B cell (primary cell): ENCODE measurements around the gene ACOXL. TPM values are rescaled to one million over a fixed set of nuclear protein-coding genes. Genes with fewer than 3 reads are reported as not detected.

ENCODE experiments used
- ATAC-seq: fragments of 200-7000 bp; cut with Tn5 transposase; one replicate; pipeline ENCODE4 v1.10.0; 2021; ENCODE audit warnings: low read depth, mild to moderate bottlenecking, moderate number of reproducible peaks, moderate library complexity
- CTCF ChIA-PET: fragments of 350-600 bp; sonication (Branson Sonifier 250); formaldehyde crosslinking; loops from one replicate; lab custom pipeline; 2021; ENCODE audit warnings: antibody characterized with exemption, inconsistent platforms; lab: Charles Lee
- POLR2A ChIA-PET: fragments of 350-600 bp; sonication (Branson Sonifier 250); formaldehyde crosslinking; loops from one replicate; lab custom pipeline; 2021; ENCODE audit warnings: antibody characterized with exemption; lab: Charles Lee
- DNase-seq: peaks from one replicate; pipeline ENCODE4 v3.0.0; 2013
- H2AFZ ChIP-seq: 2 replicates; pipeline ENCODE4 v1.6.1; 2012; ENCODE audit warnings: mild to moderate bottlenecking, low read depth, low read length; ENCODE audit not compliant: insufficient read depth, poor library complexity, severe bottlenecking
- H3K27ac ChIP-seq, 2 donors: 1 replicate in 1 of 2; 2 replicates in 1 of 2; pipeline ENCODE4 v1.5.1; 2012 to 2013; ENCODE audit warnings: low read length in 2 of 2, mild to moderate bottlenecking in 2 of 2, moderate library complexity in 1 of 2
- H3K27me3 ChIP-seq, 4 experiments: fragments of 200-600 bp in 1 of 4; sonication (generic) in 1 of 4; replicated peaks in 1 of 4; 1 replicate in 2 of 4; 2 replicates in 2 of 4; pipeline versions ENCODE4 v1.6.1 to v1.7.0; 2013 to 2016; ENCODE audit warnings: low read length in 3 of 4, mild to moderate bottlenecking in 2 of 4, mixed read lengths in 1 of 4, moderate library complexity in 1 of 4; ENCODE audit not compliant: insufficient read depth in 4 of 4, control insufficient read depth in 3 of 4; ENCODE audit errors: control extremely low read depth in 1 of 4
- H3K36me3 ChIP-seq, 2 experiments: replicated peaks in 1 of 2; 1 replicate in 1 of 2; 2 replicates in 1 of 2; pipeline versions ENCODE4 v1.6.1 to v1.7.1; 2013; ENCODE audit warnings: low read length in 1 of 2; ENCODE audit not compliant: insufficient read depth in 2 of 2, control insufficient read depth in 1 of 2; ENCODE audit errors: control extremely low read depth in 1 of 2, extremely low read depth in 1 of 2
- H3K4me1 ChIP-seq, 2 donors: fragments of 200-600 bp in 1 of 2; sonication (generic) in 1 of 2; 1 replicate in 1 of 2; 2 replicates in 1 of 2; pipeline versions ENCODE4 v1.5.1 to v1.6.1; 2013 to 2017; ENCODE audit warnings: low read length in 2 of 2; ENCODE audit not compliant: control insufficient read depth in 2 of 2, insufficient read depth in 2 of 2
- H3K4me2 ChIP-seq: replicated peaks from 2 replicates; pipeline ENCODE3; 2012; ENCODE audit warnings: mild to moderate bottlenecking, low read depth, low read length; ENCODE audit not compliant: poor library complexity, severe bottlenecking
- H3K4me3 ChIP-seq, 5 experiments: fragments of 200-600 bp in 1 of 5; sonication (generic) in 1 of 5; 1 replicate in 3 of 5; 2 replicates in 2 of 5; pipeline versions ENCODE4 v1.5.1 to v1.7.0; 2011 to 2016; ENCODE audit warnings: low read length in 4 of 5, mild to moderate bottlenecking in 4 of 5, low read depth in 2 of 5, control low read depth in 1 of 5, moderate library complexity in 1 of 5; ENCODE audit not compliant: insufficient read depth in 1 of 5; ENCODE audit errors: control extremely low read depth in 1 of 5, extremely low read depth in 1 of 5
- H3K79me2 ChIP-seq: fragments of 200-600 bp; sonication (generic); one replicate; pipeline ENCODE4 v1.6.0; 2016; ENCODE audit warnings: low read length; ENCODE audit not compliant: control insufficient read depth, insufficient read depth
- H3K9ac ChIP-seq: fragments of 200-600 bp; sonication (generic); 2 replicates; pipeline ENCODE4 v1.6.1; 2017; ENCODE audit warnings: mild to moderate bottlenecking, low read length, moderate library complexity
- H3K9me3 ChIP-seq, 3 donors: one replicate each; pipeline versions ENCODE4 v1.6.1 to v1.7.1; 2013; ENCODE audit warnings: low read length in 2 of 3; ENCODE audit not compliant: control insufficient read depth in 2 of 3, insufficient read depth in 1 of 3; ENCODE audit errors: control extremely low read depth in 1 of 3
- H4K20me1 ChIP-seq: 2 replicates; pipeline ENCODE4 v1.6.0; 2012; ENCODE audit warnings: mild to moderate bottlenecking, low read length; ENCODE audit not compliant: insufficient read depth, control insufficient read depth, poor library complexity, severe bottlenecking
- H3K27ac Mint-ChIP-seq: one replicate; pipeline ENCODE4 v1.8.0; 2021; ENCODE audit warnings: mixed read lengths
- H3K27me3 Mint-ChIP-seq: one replicate; pipeline ENCODE4 v1.8.0; 2021; ENCODE audit warnings: mixed read lengths
- H3K4me1 Mint-ChIP-seq: one replicate; pipeline ENCODE4 v1.8.0; 2021; ENCODE audit warnings: mixed read lengths
- H3K4me3 Mint-ChIP-seq: one replicate; pipeline ENCODE4 v1.8.0; 2021; ENCODE audit warnings: mixed read lengths
- H3K9me3 Mint-ChIP-seq: one replicate; pipeline ENCODE4 v1.8.0; 2022; ENCODE audit warnings: mixed read lengths; ENCODE audit not compliant: insufficient read depth
- EZH2 ChIP-seq: IDR thresholded peaks from 2 replicates; pipeline ENCODE4 v1.6.1; 2012; ENCODE audit warnings: borderline replicate concordance, low read depth, mild to moderate bottlenecking, moderate library complexity, low read length; ENCODE audit not compliant: insufficient read depth, poor library complexity, severe bottlenecking
- WGBS: methylation state at CpG from one replicate; pipeline ENCODE4 v1.1.5; 2013; ENCODE audit warnings: missing lambda C conversion rate; ENCODE audit not compliant: insufficient coverage; 5-methylcytosine and 5-hydroxymethylcytosine counted together
- intact Hi-C: fragments of 100-400 bp; cut with micrococcal nuclease; formaldehyde crosslinking; loops from one replicate; pipeline ENCODE4 v1.10.0; 2022
- polyA plus RNA-seq: library from polyadenylated mRNA; depleted of rRNA; stranded (reverse); fragments of >200 nt; gene quantifications from 2 replicates; pipeline ENCODE4 v1.2.3, GENCODE V29; 2012
- total RNA-seq, 2 donors: library from RNA; stranded (reverse); fragments of 120-200 nt in 1 of 2; gene quantifications; 1 replicate in 1 of 2; 2 replicates in 1 of 2; pipeline versions ENCODE4 v1.2.3 to v1.2.4, GENCODE V29; 2013 to 2022
- TF ChIP-seq, protein P1 (sequence below): fragments of 200-600 bp; IDR thresholded peaks from one replicate; pipeline ENCODE4 v1.8.0; 2022; ENCODE audit warnings: antibody characterized with exemption, mild to moderate bottlenecking

ACOXL gene
- total and polyA plus RNA-seq, 2 donors (not counting 1 experiment from before 2014, with no cell fraction given), result 0.06 TPM; not detected in 1

- Histone ChIP-seq H3K4me2 (no peak overlapping the region), H3K4me1 (no peaks in the 10 kb centered on the region), H4K20me1 (no peaks in the 10 kb centered on the region), H3K27me3 (peaks cover 0 to 5% (median 2%) of the 10 kb centered on the region in 4 experiments), H3K36me3 (no peaks in the 10 kb centered on the region), H3K9me3 (peaks cover 0 to 1% (median 0%) of the 10 kb centered on the region in 3 donors), H3K4me3 (no peak overlapping the region), H2AFZ (no peak overlapping the region), H3K79me2 (no peaks in the 10 kb centered on the region), H3K27ac (no peak overlapping the region), H3K9ac (no peak overlapping the region)
- TF ChIP-seq, protein P1, sequence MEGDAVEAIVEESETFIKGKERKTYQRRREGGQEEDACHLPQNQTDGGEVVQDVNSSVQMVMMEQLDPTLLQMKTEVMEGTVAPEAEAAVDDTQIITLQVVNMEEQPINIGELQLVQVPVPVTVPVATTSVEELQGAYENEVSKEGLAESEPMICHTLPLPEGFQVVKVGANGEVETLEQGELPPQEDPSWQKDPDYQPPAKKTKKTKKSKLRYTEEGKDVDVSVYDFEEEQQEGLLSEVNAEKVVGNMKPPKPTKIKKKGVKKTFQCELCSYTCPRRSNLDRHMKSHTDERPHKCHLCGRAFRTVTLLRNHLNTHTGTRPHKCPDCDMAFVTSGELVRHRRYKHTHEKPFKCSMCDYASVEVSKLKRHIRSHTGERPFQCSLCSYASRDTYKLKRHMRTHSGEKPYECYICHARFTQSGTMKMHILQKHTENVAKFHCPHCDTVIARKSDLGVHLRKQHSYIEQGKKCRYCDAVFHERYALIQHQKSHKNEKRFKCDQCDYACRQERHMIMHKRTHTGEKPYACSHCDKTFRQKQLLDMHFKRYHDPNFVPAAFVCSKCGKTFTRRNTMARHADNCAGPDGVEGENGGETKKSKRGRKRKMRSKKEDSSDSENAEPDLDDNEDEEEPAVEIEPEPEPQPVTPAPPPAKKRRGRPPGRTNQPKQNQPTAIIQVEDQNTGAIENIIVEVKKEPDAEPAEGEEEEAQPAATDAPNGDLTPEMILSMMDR, result no peak
- no peak for TF ChIP-seq EZH2
- POLR2A ChIA-PET, result no interaction called here
- Mint-ChIP-seq H3K4me1 (no peaks in the 10 kb centered on the region), H3K9me3 (no peaks in the 10 kb centered on the region), H3K27me3 (peaks cover 10% of the 10 kb centered on the region), H3K27ac (no peak overlapping the region), H3K4me3 (no peak overlapping the region)
- CTCF ChIA-PET, result no interaction called here
- DNase-seq (no peak), ATAC-seq (no peak)
- 92% methylated on average over 3 of the region's 3 CpGs for WGBS
- intact Hi-C loops, result loop anchor here (5.0 kb wide), 1 partner anchor 35 kb away; no protein-coding TSS in a partner anchor
Observed at GRCh38 chr2:111091811-111092211, 359.4 kb downstream of the ACOXL start.

- POLR2A ChIA-PET, result no interaction called here
- Mint-ChIP-seq H3K4me1 (no peaks in the 10 kb centered on the region), H3K27ac (no peak overlapping the region), H3K27me3 (peaks cover 10% of the 10 kb centered on the region), H3K9me3 (no peaks in the 10 kb centered on the region), H3K4me3 (no peak overlapping the region)
- ATAC-seq (no peak), DNase-seq (no peak)
- H3K36me3 ChIP-seq, result no peaks in the 10 kb centered on the region
- H3K9ac ChIP-seq, result no peak overlapping the region
- H3K4me2 ChIP-seq, result no peak overlapping the region
- H3K4me1 ChIP-seq, result no peaks in the 10 kb centered on the region
- H3K9me3 ChIP-seq, result peaks cover 0 to 1% (median 0%) of the 10 kb centered on the region in 3 donors
- H3K4me3 ChIP-seq, result no peak overlapping the region
- no peak for TF ChIP-seq EZH2
- H4K20me1 ChIP-seq, result no peaks in the 10 kb centered on the region
- intact Hi-C loops, result loop anchor here (5.0 kb wide), 1 partner anchor 37 kb away; no protein-coding TSS in a partner anchor
- 100% methylated on average over 1 of the region's 2 CpGs for WGBS
- peaks cover 0 to 5% (median 2%) of the 10 kb centered on the region in 4 experiments for H3K27me3 ChIP-seq
- H3K27ac ChIP-seq, result no peak overlapping the region
- CTCF ChIA-PET, result no interaction called here
- H2AFZ ChIP-seq, result no peak overlapping the region
- H3K79me2 ChIP-seq, result no peaks in the 10 kb centered on the region
Observed at GRCh38 chr2:111094691-111095090, 362.3 kb downstream of the ACOXL start.
